Measurements from ENCODE around the gene GNB1L. TPM values are rescaled to one million over a fixed set of nuclear protein-coding genes. Genes with fewer than 3 reads are reported as not detected.

Gene GNB1L
- total and polyA plus RNA-seq, 2 donors (not counting 1 experiment from before 2014, with no cell fraction given): 6.6 to 12.1 TPM

DNA sequence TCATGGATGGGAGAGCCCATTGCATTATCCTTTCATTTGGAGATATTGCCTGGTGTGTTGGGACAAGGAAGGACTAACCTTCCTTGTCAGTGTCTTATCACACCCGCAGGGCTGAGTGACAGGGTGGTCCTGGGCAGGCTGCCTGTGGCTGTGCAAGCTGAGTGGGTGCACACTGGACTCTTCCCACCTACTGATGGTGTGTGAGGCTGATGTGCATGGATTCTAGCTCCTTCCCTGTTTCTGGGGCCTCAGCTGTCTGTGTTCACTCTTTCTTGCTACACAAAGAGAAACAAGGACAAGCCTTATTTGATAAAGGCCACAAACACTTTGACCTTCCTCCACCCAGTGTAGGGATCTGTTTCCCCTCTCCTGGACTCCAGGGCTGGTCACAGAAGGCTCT lies 72.1 kb downstream of the GNB1L start:
- POLR2A ChIA-PET: interaction anchor here (0.5 kb wide), 1 partner anchor 248 kb away, joined by 4 read pairs; no protein-coding TSS in a partner anchor

DNA sequence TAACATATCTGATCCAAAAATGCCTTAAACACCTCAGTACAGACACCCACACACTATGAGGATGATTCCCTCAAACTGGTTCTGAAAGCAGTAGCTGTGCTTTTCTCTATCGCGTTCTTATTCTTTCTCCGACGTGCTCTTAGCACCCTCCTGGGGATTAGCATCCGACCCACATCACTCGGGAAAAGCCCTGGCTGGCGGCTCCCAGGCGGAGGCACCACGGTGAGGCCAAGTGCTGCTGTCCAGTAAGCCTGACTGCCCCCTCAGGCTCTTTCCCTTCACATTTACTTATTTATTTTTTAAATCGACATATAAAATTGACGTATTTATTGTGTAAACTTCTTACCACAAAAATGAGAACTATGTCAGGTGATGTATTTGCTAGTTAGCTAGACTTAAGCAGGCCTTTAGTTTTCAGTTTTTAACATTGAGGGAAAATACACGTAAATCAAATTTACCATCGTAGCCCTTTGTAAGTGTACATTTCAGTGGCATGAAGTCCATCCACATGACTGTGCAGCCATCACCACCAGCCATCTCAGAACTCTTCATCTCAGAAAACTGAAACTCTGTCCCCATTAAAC lies 74.9 kb downstream of the GNB1L start:
- Mint-ChIP-seq H3K4me3 (no peak overlapping the region), H3K27ac (no peak overlapping the region), H3K27me3 (peaks cover 37% of the 10 kb centered on the region), H3K4me1 (peaks cover 15% of the 10 kb centered on the region), H3K9me3 (ENCODE audit: insufficient read depth) (no peaks in the 10 kb centered on the region)
- CTCF ChIA-PET: interaction anchor here (1.1 kb wide), 2 partner anchors 24 to 49 kb away, joined by 3 to 4 read pairs; no protein-coding TSS in a partner anchor
- peaks cover 8 to 14% of the 10 kb centered on the region in 2 donors for H3K4me1 ChIP-seq (ENCODE audit: control insufficient read depth in 2 of 2, insufficient read depth in 2 of 2, low read length in 2 of 2)
- no peak overlapping the region for H3K27ac ChIP-seq (ENCODE audit: low read length in 2 of 2)
- H3K4me3 ChIP-seq (ENCODE audit: control extremely low read depth in 1 of 5, extremely low read depth in 1 of 5, insufficient read depth in 1 of 5, low read depth in 2 of 5, low read length in 4 of 5): no peak overlapping the region
- POLR2A ChIA-PET: no interaction called here
- peaks cover 0 to 17% (median 0%) of the 10 kb centered on the region in 3 donors for H3K9me3 ChIP-seq (ENCODE audit: control extremely low read depth in 1 of 3, control insufficient read depth in 2 of 3, insufficient read depth in 1 of 3, low read length in 2 of 3)
- intact Hi-C loops (cut with micrococcal nuclease): no loop called here
- WGBS (ENCODE audit: insufficient coverage): 91% methylated on average over 9 of the region's 13 CpGs
- no peaks in the 10 kb centered on the region for H3K79me2 ChIP-seq (ENCODE audit: control insufficient read depth, insufficient read depth, low read length)
- ATAC-seq (ENCODE audit: low read depth) (no peak), DNase-seq (no peak)
- H2AFZ ChIP-seq (ENCODE audit: insufficient read depth, low read depth, low read length, poor library complexity, severe bottlenecking): no peak overlapping the region
- peaks cover 0 to 46% (median 19%) of the 10 kb centered on the region in 4 experiments for H3K27me3 ChIP-seq (replicated peaks in 1 of 4; ENCODE audit: control extremely low read depth in 1 of 4, control insufficient read depth in 3 of 4, insufficient read depth in 4 of 4, low read length in 3 of 4)
- no peaks in the 10 kb centered on the region for H3K36me3 ChIP-seq (replicated peaks in 1 of 2; ENCODE audit: control extremely low read depth in 1 of 2, control insufficient read depth in 1 of 2, extremely low read depth in 1 of 2, insufficient read depth in 2 of 2, low read length in 1 of 2)
- no peaks in the 10 kb centered on the region for H4K20me1 ChIP-seq (ENCODE audit: control insufficient read depth, insufficient read depth, low read length, poor library complexity, severe bottlenecking)
- no peak overlapping the region for H3K9ac ChIP-seq (ENCODE audit: low read length)
- no peak overlapping the region for H3K4me2 ChIP-seq (replicated peaks; ENCODE audit: low read depth, low read length, poor library complexity, severe bottlenecking)
- TF ChIP-seq EZH2 (IDR thresholded peaks at IDR 0.05; ENCODE audit: borderline replicate concordance, insufficient read depth, low read depth, low read length, poor library complexity, severe bottlenecking) (no peak), CTCF (IDR thresholded peaks at IDR 0.05) (no peak)

More for the DNA sequence above, 72.1 kb downstream of the GNB1L start:
- Mint-ChIP-seq H3K27me3 (peaks cover 21% of the 10 kb centered on the region), H3K9me3 (ENCODE audit: insufficient read depth) (no peaks in the 10 kb centered on the region), H3K4me1 (peaks cover 7% of the 10 kb centered on the region), H3K4me3 (no peak overlapping the region), H3K27ac (no peak overlapping the region)
- ATAC-seq (ENCODE audit: low read depth): no peak
- peaks cover 0 to 27% (median 6%) of the 10 kb centered on the region in 4 experiments for H3K27me3 ChIP-seq (replicated peaks in 1 of 4; ENCODE audit: control extremely low read depth in 1 of 4, control insufficient read depth in 3 of 4, insufficient read depth in 4 of 4, low read length in 3 of 4)
- H3K9me3 ChIP-seq (ENCODE audit: control extremely low read depth in 1 of 3, control insufficient read depth in 2 of 3, insufficient read depth in 1 of 3, low read length in 2 of 3): peaks cover 0 to 4% (median 0%) of the 10 kb centered on the region in 3 donors
- intact Hi-C loops (cut with micrococcal nuclease): no loop called here
- H3K79me2 ChIP-seq (ENCODE audit: control insufficient read depth, insufficient read depth, low read length): no peaks in the 10 kb centered on the region
- WGBS (ENCODE audit: insufficient coverage): 100% methylated on average over 1 of the region's 1 CpG
- peaks cover 0 to 4% of the 10 kb centered on the region in 2 donors for H3K4me1 ChIP-seq (ENCODE audit: control insufficient read depth in 2 of 2, insufficient read depth in 2 of 2, low read length in 2 of 2)
- no peak for DNase-seq
- TF ChIP-seq EZH2 (IDR thresholded peaks at IDR 0.05; ENCODE audit: borderline replicate concordance, insufficient read depth, low read depth, low read length, poor library complexity, severe bottlenecking): no peak
- H3K27ac ChIP-seq (ENCODE audit: low read length in 2 of 2): no peak overlapping the region
- no peak overlapping the region for H3K9ac ChIP-seq (ENCODE audit: low read length)
- no peaks in the 10 kb centered on the region for H3K36me3 ChIP-seq (replicated peaks in 1 of 2; ENCODE audit: control extremely low read depth in 1 of 2, control insufficient read depth in 1 of 2, extremely low read depth in 1 of 2, insufficient read depth in 2 of 2, low read length in 1 of 2)
- H4K20me1 ChIP-seq (ENCODE audit: control insufficient read depth, insufficient read depth, low read length, poor library complexity, severe bottlenecking): no peaks in the 10 kb centered on the region
- H2AFZ ChIP-seq (ENCODE audit: insufficient read depth, low read depth, low read length, poor library complexity, severe bottlenecking): no peak overlapping the region
- no peak overlapping the region for H3K4me3 ChIP-seq (ENCODE audit: control extremely low read depth in 1 of 5, extremely low read depth in 1 of 5, insufficient read depth in 1 of 5, low read depth in 2 of 5, low read length in 4 of 5)
- CTCF ChIA-PET: no interaction called here
- H3K4me2 ChIP-seq (replicated peaks; ENCODE audit: low read depth, low read length, poor library complexity, severe bottlenecking): no peak overlapping the region

Measured in B cell (primary cell).